Stimulated activated CD8-positive, alpha-beta memory T cell treated with anti-CD3 and anti-CD28 coated beads, Interleukin-12 subunit alpha, Interleukin-12 subunit beta, amount 100 ng/mL, for 24 hours (primary cell): ENCODE data around the gene DNM2.
"Not testable (repeated sequence)": the region's sequence is repeated elsewhere in the genome, so short reads cannot be mapped to it uniquely, and the experiment has no call there.

Experiments
- DNase-seq: peaks from one replicate; pipeline ENCODE4 v3.0.0-alpha.2; 2020; ENCODE audit errors: extremely low read depth

DNM2 gene

DNA sequence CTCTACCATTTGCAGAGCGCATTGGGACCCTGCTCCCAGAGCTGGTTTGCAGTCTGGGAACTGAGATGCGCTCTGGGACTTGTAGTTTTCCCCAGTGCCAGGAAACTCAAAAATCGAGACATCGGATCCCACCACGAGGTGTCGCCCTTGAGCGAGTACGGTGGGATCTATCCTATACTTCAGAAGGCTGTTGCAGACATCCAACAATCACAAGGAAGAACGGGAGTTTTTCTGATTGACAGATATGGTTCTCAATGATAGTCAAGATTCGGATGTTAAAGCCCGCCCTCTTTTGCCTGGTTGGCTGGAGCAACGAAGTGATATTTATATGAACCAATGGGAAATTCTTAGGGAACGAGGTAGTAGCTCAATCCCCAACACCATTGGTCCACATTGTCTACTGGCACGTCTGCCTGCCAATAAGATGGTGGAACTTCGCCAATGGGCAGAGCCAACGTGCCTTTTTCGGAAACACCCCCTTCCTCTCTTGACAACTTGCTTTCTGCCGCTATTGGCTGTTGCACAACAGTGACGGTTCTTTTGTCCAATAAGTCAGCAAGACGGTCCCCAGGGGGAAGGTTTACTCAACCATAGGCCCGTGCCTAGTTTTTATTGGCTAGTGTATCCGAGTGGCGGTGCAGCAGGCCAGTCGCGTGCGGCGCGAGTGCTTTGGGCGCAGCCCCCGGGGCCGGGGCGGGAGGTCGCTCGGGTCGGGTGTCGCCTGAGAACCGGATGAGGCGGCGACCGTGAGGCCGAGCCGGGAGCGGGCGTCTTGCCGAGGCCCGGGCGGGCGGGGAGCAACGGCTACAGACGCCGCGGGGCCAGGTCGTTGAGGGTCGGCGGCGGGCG, at the start of gene DNM2:
Gene DNM2 (plus strand): TSS at position 724 of the 849 bp plus-strand sequence. CDS start 164 bp downstream, outside the sequence.
- DNase-seq, result peak; percentile 91

DNA sequence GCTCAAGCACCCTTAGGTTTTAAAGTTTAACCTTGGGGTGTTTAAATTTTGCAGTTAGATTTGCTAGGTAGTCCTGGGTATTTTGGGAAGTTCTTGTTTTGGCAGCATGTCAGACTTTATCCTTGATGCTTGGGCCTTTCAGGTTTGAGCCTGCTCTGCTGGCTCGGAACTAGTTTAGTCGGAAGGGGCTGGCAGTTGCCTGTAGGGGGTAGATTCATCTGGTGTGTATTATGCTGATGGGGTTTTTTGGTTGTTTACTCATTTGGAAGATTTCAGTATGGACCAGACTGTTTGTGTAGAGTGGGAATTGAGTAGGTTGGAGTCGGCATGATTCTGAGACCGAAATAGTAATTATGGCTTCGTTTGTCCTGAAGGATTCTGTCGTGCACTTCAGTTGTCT, 48.6 kb upstream of the DNM2 start:
- DNase-seq, result no peak

DNA sequence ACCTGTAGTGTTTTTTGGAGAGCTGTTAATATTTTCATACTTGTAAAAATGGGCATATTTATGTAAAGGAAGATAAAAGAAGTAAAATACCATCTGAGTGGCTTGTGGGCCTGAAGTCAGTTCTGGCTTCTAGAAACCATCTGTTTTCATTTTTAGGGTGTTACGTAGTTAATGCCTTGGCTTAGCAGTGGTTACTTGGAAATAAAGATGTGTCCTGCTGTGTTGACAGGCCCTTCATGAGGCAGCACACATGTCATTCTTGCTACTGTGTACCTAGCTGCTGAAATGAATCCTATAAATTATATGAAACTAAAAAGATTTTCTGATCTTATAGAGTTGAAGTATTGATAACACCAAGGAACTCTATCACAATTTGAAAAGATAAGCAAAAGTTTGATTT, 47.7 kb upstream of the DNM2 start:
- no peak for DNase-seq

DNA sequence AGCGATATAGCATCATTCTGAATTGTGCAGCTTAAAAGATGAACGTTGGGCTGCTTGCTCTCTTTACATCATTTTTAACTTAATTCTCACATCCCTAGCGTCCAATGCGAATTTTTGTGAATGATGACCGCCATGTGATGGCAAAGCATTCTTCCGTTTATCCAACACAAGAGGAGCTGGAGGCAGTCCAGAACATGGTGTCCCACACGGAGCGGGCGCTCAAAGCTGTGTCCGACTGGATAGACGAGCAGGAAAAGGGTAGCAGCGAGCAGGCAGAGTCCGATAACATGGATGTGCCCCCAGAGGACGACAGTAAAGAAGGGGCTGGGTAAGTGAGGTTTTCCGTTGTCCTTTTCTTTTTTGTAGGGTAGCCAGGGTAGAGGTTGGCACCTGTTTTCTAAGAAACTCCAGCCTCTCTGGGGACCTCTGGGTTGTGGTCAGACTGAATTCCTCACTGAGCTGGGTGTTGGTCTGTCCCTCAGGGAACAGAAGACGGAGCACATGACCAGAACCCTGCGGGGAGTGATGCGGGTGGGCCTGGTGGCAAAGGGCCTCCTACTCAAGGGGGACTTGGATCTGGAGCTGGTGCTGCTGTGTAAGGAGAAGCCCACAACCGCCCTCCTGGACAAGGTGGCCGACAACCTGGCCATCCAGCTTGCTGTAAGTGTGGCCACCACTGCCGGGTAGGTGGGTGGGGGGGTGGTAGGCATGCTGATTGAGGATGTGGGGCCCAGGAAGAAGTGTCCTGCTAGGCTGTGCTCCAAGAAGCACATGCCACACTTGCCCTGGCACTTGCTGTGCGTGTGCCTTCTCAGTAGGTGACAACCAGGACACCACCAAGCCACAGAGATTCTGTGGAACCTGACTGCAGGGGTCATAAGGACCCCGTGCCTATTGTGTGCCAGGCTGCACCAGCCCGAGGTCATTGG, 46.7 kb upstream of the DNM2 start:
- no peak for DNase-seq

DNA sequence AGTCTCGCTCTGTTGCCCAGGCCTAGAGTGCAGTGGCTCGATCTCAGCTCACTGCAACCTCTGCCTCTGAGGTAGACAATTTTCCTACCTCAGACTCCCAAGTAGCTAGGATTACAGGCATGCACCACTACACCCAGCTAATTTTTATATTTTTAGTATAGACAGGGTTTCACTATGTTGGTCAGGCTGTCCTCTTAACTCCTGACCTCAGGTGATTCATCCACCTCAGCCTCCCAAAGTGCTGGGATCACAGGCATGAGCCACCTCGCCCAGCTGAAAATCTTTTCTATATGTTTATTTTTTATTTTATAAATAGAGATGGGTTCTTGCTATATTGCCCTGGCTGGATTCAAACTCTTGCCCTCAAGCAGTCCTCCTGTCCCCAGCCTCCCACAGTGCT, 46.0 kb upstream of the DNM2 start:
- not testable (repeated sequence) for DNase-seq

DNA sequence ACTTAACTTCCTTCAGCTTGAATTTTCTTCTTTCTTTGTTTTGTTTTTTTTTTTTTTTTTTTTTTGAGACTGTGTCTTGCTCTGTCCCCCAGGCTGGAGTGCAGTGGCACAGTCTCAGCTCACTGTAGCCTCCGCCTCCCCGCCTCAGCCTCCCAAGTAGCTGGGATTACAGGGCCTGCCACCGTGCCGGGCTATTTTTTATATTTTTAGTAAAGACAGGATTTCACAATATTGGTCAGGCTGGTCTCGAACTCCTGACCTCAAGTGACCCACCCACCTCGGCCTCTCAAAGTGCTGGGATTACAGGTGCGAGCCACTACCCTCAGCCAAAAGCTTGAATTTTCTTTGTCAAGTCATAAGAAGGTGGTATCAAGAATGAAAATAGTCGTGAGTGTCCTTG, 42.7 kb upstream of the DNM2 start:
- DNase-seq, result not testable (repeated sequence)

DNA sequence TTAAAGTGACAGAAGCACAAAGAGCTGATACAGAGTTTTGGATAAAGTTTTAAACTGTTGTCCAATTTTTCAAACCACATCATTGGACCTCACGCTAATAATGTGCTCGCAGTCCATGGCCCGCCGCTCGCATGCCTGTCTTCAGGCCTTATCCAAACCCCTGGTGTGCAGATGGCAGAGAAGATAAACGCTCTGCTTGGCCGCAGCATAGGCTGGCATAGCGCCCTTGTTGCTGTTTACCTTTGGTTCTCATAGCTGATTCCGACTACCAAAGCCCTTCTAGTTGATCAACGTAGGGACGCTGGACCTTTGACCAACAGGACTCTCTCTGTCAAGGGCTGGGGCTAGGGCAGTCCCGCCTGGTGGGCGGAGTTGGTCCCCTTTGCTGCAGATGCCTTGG, 40.1 kb upstream of the DNM2 start:
- no peak for DNase-seq

DNA sequence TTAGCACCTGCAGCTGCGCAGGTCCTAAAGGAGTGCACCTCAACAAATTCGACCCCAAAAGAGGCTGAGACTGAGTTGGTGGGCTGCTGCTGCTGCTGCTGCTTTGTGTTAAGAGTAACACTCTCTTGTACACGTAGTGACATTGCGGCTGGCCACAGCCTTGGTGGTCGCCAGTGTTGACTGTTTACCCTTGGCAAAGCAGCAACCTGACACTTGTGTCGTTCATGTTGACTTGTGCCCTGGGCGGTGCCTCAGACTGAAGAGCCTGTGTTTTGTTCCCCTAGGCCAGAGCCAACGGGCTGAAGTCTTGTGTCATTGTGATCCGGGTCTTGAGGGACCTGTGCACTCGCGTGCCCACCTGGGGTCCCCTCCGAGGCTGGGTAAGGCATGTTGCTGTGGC, 39.1 kb upstream of the DNM2 start:
- no peak for DNase-seq

DNA sequence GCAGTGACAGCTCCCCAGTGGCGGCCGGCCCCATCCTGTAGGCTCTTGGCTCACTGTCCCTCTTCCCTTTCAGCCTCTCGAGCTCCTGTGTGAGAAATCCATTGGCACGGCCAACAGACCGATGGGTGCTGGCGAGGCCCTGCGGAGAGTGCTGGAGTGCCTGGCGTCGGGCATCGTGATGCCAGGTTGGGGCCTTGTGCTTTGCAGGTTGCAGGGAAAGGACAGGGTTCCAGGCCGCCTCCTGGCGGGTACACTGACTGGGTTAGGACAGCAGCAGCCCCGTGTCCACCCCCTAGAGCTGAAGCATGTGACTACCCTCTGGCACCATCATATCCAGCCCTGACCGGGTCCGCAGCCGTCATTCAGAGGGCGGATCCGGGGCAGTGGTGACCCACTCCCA, 38.1 kb upstream of the DNM2 start:
- no peak for DNase-seq

DNA sequence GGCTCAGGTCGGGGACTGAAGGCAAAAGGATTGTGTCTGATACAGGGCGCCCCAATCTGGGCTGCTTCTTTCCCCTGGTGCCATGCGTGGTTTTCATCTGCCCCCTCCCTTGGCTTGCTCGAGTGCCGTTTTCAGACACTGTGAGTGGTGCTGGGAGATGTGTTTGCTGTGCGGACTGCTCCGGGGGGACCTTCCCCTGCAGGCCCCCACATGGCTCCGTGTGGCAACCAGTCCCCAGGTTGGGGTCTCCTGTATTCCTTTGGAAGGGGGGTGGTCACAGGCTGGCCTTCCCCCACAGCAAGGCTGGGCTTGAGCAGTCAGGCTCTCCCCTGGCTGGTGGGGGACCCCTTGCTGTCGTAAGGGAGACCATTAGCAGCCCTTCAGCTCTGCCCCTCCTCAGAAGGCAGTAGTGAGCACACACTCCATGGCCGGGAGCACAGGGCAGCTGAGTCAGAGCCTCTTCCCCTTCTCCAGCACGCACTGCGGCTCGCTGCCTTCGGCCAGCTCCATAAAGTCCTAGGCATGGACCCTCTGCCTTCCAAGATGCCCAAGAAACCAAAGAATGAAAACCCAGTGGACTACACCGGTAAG, 37.2 kb upstream of the DNM2 start:
- no peak for DNase-seq

DNA sequence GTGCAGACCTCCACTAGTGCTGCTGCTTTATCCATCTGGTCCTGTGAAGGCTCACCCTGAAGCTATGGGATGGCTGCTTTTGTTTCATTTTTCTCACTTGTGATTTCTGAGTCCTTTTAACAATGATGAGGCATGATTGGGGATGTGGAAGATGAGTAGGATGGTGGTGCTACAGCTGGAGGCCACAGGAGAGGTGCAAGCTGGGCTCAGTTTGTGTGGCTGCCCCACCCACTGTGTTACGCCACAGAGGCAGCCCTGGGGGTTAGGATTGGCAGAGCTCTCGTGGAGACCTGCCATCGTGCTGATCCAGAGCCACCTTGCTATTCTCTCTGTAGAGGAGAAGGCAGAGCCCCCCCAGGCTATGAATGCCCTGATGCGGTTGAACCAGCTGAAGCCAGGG, 36.2 kb upstream of the DNM2 start:
- DNase-seq, result no peak

DNA sequence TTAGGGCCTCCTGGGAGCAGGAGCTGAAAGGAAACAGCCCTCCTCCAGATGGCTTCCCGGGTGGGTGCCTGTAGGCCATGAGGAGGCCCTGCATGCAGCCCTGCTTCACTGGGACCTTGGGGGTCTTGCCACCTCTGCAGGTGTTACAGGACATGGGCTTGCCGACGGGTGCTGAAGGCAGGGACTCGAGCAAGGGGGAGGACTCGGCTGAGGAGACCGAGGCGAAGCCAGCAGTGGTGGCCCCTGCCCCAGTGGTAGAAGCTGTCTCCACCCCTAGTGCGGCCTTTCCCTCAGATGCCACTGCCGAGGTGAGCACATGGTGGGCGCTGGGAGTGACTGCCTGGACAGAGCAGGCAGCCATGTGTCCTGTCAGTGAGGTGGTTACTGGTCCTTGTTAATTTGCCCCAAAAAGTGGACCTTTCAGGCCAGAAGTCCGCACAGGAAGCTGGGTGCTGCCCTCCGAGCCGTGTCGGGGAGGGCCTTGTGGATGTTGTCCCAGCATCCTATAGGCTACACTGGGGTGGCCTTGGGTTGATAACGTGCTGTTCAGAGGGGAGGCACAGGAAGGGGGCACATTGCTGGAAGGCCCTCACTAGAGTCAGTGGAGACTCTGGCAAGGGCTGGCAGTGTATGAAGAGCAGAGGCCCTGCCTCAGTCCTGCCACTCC, 35.3 kb upstream of the DNM2 start:
- DNase-seq, result no peak

DNA sequence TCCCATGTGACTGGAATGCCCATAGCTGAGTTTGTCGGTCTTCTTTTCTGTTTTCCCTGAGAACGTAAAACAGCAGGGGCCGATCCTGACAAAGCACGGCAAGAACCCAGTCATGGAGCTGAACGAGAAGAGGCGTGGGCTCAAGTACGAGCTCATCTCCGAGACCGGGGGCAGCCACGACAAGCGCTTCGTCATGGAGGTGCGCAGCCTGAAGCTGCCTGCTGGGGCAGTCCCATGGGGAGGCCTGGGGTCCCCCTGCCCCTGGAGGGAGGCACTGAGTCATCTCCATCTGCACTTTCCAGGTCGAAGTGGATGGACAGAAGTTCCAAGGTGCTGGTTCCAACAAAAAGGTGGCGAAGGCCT, 34.8 kb upstream of the DNM2 start:
- DNase-seq, result no peak

DNA sequence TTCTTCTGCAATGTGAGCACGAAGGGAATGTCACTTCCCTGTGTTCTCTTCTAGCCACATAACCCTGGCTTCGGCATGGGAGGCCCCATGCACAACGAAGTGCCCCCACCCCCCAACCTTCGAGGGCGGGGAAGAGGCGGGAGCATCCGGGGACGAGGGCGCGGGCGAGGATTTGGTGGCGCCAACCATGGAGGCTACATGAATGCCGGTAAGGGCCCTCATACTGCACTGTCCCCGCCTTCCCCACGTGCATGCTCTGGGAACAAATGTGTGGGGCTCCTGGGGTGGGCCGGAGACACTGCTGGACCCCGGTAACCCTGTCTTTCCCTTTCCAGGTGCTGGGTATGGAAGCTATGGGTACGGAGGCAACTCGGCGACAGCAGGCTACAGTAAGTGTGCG, 34.3 kb upstream of the DNM2 start:
- DNase-seq, result no peak

DNA sequence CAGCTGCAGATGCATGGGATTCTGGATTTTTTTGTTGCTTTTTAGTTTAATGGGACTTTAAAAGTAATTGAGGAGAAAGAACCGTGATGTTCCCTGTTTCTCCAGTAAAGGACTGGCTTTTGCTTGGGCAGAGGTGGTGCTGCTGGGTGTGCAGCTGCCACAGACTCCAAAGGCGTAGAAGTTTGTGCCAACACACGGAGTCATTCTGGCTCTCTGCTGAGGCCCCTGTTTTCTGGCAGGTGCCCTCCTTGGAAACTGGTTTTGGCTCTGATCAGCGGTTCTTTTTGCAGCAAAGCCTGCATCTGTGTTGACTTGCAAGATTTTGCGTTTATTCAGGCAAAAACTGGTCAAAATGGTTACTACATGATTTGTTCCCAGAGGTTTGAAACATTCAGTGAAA, 32.7 kb upstream of the DNM2 start:
- DNase-seq, result no peak

DNA sequence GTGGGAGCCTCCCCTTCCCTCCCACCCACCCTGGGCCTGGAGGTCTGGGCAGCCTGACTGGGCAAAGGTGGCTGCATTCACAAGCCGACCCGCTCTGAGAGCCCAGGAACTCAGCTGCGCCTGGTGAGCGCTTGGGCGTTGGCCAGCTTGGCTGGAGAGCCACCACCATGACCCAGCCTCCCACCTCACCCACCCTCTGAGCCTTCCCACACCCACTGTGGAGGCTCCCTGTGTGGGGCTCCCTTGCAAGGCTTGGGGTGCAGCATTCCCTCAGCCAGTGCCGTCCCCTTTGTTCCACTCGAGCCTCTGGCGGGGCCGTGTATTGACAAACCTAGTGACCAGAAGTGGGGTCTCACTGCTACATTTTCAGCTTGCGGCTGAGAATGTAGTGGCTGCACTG, 31.7 kb upstream of the DNM2 start:
- DNase-seq, result no peak

DNA sequence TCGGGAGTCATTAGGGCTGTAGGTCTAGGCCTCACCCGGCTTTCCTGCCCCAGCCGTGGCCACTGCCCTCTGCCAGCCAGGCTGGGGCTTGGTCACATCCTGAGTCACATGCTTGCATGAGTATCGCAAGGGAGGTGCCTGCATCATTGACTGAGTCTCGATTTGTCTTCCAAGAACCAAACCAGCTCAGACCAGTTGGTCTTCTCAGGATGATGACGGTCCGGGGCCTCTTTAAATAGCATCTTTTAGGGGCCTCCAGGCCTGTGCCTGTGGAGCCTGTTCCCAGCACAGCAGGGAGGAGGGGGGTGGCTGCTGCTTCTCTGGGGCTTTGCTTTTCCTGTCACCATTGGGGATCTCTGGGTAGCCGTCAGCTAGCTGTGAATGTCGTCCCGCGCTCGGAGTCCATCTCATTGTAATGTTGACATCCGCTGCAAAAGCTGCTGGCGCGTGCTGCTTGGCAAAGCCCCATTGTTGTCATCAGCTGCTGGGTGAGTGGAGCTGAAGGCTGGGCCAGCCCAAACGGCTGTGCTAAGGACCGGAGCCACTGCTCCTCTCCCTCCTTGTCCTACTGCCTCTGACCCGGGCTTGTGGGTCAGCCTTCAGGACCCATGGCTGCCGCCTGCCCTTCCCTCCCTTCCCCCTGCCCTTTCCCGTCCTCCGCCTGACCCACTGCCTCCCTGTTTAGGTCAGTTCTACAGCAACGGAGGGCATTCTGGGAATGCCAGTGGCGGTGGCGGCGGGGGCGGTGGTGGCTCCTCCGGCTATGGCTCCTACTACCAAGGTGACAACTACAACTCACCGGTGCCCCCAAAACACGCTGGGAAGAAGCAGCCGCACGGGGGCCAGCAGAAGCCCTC, 31.0 kb upstream of the DNM2 start:
- DNase-seq, result no peak

DNA sequence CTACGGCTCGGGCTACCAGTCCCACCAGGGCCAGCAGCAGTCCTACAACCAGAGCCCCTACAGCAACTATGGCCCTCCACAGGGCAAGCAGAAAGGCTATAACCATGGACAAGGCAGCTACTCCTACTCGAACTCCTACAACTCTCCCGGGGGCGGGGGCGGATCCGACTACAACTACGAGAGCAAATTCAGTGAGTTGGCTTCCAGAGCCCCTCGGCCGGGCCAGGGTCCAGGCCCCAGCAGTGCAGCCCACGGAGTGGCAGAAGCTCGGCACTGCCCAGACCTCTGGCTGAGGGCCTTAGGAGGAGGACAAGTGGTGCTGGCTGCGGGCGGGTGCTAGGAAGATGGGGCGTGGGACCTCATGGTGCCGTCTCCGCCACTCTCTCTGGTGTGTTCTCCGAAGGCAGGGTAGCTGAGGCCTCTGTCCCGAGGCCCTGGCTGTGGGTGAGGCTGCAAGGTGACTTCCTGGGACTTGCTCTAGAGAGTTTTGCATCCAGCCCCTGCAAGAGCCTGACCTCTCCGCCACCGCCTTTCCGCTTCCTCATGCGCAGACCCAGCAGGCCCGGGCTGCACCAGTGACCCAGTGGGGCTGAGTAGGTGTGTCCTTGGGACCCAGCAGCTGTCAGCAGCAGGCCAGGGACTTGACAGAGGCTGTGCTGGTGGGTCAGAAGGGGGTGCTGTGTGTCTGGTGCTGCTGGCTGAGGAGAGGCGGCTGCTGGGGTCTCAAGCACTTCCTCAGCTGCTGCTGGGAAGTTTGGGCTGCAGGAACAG, 30.2 kb upstream of the DNM2 start:
- no peak for DNase-seq

DNA sequence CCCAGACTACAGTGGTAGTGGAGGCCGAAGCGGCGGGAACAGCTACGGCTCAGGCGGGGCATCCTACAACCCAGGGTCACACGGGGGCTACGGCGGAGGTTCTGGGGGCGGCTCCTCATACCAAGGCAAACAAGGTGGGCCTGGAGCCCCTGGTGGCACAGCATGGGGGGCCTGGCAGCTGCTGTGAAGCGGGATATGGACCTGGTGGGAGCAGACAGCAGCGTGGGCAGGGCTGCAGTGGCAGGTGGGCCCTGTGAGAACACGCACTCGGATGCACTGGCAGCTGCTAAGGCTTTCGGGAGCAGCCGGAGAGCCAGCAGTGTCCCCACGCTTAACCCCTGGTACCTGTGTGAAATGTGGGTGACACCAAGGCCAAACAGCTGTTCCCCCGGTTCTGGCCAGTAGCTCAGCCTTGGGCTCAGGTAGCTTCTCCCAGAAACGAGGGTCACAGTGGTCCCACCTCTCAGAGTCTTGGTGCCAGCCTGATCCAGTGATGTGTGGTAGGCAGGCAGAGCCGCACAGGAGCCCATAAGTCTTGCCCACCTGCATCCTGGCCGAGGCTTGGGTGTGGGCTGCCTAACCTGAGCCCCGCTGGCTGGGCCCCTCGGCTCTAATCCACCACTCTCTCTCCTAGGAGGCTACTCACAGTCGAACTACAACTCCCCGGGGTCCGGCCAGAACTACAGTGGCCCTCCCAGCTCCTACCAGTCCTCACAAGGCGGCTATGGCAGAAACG, 29.2 kb upstream of the DNM2 start:
- DNase-seq, result no peak

DNA sequence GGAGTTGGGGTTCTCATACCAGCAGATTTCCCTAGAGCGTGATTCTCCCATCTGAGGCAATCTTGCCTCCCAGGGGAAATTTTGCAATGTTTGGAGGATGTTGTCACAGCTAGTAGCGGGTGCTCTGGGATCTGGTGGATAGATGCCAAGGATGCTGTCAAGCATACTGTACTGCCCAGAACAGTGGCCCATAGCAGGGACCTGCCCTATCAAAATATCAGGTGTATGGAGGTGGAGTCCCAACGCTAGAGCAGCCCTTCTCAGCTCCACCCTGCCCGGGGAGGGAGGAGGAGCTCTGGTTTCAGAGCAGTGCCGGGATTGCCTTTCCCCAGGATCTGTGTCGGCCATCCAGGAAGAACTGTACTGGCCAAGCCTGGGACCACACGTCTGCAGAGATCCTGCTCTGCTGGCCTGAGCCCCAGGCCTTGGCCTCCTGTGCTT, 27.5 kb upstream of the DNM2 start:
- DNase-seq, result no peak
